ENCODE measurements around the gene ADAM19. TPM values are rescaled to one million over a fixed set of nuclear protein-coding genes. Genes with fewer than 3 reads are reported as not detected.

The ADAM19 gene
- polyA plus RNA-seq, 10 donors = 15.4 to 27.2 (median 20.0) TPM

DNA sequence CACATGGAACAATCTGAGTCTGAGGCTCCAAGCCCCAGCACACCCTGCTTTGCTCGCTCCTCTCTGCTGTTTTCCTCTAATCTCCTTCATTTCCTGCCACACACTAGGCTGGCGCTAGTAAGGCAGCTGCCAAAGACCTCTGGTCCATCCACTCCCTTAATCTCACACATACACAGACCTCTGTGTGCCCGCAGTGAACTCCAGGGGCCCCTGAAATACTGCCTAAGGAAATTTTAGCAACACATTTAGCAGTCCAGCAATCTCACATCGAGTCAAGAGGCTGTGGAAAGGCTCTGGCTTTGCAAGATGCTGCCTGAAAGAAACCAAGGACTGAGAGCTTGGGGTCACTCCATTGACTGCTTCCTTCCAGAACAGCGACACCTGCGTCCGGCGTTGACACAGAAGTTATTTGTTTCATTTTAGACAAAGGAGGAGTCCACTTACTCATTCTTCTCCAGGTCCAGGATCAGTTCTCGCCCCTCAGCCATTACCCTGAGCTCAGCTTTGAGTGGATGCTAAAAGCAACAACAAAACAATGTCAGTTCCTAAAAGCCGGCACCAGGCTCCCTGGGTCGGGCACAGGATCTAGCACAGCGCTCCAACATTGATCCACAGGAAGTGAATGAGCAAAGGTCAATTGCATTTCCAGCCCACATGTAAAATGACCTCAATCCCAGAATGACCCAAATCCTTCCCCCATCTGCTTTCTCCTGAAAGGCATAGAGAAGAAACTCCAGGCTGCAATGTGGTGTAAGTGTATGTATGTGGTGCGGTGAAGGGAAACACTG, 11.5 kb downstream of the ADAM19 start:
- peak in 1 of 3 donors; percentile 60 for DNase-seq

DNA sequence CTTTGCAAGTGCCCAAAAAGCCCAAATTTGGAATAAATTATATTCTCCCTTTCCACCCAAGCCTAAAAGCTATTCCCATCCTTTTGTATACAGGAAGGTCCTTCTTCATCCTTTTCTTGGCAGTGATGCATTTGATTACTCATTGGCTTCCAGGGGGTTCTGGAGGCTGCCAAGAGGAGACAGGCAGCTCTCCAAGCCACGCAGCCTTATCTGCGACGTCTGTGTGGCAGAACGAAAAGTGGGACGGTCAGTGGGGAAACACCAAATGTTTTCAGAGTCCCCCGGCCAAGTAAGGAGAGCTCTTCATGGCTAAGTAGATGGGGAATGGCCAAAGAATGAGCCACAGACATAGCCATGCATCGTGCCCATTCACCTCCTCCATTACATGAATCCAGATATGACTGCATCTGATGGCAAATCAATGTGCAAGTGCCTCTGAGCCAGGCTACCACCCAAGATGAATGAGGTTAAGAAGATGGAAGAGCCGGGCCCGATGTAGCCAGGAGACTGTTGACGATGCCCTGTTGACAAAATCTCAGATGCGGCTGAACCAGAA, 12.1 kb downstream of the ADAM19 start:
- peak in 2 of 3 donors; percentile 59 to 85 for DNase-seq

DNA sequence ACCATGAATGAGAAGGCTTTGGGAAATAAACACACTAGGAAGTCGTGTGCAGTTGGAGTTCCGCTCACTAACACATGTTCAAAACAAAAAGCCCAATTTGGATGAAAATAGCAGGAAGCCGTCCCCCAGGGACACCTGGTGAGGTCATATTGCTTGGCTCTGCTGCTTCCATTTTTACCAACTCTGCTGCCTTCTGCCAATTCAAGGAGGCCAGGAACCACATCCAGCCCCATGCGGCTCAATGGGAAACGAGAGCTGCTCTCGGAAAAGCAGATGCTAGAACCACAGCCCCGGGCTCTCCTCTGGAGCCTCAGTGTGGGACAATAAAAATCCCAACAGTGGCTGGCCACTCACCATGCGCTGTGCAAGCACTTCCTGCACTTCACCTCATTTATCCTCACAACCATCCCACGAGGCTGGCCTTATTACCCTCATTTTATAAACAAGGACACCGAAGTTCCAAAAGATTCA, 13.4 kb downstream of the ADAM19 start:
- DNase-seq = peak in 2 of 3 donors; percentile 77 to 88

DNA sequence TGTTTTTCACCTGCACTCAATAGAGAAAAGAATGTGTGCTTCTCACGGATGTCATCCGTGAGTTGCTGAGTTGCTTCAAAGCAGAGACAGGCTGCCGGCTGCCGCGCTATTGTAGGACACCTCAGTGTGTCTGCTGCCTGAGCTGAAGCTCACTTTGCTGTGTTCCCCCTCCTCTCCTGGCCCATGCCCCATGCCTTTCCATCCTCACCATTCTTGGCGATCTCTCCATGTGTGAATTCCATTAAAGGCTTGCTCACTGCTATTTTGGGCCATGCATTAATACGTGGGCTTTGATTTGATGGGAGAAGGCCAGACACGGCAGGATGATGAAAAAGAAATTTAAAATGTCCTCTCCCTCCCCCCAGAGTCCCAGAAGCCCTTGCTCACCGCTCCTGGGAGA, 14.5 kb downstream of the ADAM19 start:
- no peak for DNase-seq

DNA sequence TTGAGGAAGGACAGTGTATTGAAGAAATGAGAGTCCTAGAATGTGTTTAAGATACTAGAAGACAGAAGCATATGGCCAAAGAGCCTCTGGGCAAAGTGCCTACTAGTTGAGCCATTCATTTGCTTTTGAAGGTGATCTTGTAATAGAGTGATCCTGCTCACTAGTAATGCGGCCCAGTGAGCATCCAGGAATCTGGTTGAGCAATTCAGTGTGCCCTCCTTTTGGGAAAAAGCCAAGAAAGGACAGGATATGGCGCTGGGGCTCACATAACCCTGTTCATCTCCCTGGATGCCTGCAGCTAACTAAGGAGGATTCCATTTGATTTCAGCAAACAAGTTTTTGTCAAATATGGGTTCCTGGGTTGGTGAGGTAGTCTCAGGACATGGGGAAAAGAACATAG, 16.3 kb downstream of the ADAM19 start:
- DNase-seq = no peak

DNA sequence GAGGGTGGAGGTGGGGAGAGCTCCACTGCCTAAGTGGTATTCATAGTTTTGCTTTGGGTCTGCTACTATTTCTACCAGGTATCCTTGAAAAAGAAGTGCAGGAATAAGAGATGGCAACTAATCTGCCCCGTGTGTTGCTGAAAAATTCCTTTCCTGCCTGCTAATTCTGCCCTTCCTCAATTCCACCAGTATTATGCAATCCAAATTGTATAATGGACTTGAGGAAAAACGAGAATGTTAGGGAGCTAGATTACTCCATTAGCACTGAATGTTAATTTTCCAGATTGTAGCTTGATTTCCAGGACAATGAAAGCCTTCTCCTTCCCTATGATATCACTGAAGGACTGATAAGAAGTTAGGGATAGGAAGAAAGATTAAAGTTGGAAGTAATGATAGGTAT, 16.9 kb downstream of the ADAM19 start:
- no peak for DNase-seq

DNA sequence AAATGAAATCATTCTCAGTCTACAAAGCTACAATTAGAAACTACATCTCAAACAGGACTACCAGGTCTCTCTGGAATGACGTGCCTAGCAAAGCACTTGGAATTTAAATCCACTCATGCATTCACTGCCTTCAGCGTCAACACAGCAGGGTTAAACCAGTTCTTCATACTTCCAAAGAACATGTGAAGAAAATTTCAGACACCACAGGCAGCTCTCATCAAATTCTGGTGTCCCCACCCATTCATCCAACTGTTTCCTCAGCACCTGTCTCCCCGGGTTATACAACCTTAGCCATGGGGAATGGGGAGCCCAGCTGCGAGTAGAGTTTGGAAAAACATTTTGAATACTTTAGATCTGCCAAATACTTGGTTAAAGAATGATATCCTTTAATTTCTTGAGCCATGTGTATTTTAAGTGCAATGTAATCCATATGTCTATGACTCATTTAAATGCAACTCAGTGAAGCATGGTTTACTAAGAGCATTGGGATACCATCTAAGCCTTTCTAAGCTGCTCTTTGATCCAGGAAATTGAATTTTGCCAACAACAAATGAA, 17.5 kb downstream of the ADAM19 start:
- peak in 2 of 3 donors; percentile 47 to 73 for DNase-seq

DNA sequence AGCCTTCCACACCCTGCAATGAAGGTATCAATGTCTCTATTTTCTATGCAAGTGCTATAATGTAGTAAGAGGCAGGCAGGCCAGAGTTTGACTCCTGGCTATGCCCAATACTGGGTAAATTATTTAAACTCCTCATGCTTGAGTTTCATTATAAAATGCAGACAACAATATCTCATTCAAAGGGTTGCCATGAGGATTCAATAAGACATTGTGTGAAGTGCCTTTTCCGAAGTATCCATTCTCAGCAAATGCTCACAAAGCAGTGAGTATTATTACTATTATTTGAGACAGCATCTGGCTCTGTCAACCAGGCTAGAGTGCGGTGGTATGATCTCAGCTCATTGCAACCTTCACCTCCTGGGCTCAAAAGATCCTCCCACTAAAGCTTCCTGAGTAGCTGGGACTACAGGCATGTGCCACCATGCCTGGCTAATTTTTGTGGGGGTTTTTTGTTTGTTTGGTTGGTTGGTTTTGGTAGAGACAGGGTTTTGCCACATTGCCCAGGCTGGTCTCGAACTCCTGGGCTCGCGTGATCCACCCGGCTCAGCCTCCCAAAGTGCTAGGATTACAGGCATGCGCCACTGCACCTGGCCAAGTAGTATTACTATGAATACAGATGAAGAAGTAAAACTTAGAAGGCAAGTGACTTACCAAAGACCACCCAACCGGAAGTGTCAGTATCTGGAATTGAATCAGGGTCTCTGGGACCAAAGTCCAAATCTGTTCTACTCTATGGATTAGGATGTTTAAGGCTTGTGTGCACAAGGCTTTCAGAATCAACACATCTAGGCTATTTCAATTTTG, 18.8 kb downstream of the ADAM19 start:
- DNase-seq = no peak

DNA sequence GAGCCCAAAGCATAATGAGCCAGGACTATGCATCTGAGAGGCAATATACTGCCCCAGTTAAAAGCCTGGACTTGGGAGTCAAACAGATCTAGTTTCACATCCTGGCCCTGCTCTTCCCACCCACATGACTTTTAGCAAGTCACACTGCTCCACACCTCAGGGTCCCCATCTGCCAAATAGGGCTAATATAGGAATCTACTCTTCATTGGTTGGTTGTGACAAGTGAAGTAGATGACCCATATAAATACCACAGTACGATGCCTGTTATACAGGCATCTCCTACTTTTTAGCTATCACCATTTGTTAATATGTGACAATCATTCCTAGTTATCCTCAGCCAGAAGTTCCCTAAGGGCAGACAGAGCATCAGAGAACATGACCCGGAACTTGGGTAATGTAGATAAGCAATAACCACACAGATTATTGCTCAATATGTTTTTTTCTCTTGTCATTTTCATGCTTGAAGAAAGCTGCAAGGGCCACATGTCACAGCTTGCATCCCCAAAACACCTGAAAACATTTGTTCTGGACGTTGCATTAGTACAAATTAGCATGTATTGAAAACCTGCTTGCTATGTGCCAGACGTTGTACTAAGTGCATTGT, 20.4 kb downstream of the ADAM19 start:
- DNase-seq = no peak

DNA sequence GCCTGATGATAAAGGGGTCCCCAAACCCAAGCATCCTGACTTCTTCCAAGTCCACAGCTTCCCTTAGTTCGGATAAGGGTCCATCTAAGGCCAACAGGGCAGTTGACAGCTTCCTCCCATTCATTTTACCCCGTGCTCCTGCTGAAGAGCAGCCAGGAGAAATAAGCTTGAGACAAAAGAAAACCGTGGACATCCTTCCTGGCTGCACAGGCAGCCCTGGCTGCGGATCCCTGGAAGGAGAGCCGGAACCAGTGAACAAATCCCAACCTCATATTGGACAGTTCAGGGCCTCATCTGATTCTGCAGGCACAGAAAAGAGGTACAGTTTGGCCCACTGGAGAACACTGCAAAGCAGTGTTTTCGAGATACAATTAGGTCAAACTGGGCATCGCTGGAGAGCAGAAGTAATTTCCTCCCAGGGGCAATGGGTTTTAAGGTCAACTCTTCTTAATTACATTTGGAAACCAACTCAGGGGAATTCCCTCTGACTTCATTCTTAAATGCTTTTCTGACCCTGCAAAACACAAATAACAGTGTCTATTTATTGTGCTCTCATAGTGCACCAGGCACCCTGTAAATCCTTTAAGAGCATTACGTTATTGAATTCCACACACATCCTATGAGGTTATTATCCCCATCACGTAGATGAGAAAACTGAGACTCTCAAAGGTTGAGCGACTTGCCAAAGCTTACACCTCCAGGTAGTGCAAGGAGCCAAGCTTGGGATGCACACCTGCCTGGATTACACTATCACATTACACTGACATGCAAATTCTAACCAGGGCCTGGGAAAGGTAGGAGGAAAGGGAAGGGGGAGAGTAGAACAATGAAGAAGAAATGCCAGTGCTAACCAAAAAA, 21.2 kb downstream of the ADAM19 start:
- peak in 1 of 3 donors; percentile 75 for DNase-seq

DNA sequence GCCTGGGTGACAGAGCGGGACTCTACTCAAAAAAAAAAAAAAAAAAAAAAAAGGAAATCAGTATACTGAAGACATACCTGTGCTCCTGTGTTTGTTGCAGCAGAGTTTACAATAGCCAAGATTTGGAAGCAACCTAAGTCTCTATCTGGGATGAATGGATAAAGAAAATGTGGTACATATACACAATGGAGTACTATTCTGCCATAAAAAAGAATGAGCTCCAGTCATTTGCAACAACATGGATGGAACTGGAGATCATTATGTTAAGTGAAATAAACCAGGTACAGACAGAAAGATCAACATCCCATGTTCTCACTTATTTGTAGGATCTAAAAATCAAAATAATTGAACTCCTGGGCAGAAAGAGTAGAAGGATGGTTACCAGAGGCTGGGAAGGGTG, 22.9 kb downstream of the ADAM19 start:
- DNase-seq = no peak

DNA sequence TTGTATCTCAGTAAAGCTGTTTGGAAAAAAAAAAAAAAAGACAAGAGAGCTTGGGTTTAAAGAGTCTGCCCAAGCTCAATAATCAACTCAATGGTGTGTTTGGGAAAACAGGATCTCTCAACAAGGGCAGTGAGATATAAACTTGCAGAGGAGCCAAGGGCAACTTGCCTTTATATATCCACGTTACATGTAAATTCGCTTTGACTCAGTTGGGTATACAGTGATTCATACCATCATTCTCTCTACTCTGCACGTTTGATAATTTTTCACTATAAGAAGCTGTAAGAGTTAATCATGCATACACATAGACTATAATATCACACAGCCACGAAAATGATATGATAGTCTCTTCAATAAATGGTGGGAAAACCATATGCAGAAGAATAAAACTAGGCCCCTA, 24.9 kb downstream of the ADAM19 start:
- DNase-seq = no peak

DNA sequence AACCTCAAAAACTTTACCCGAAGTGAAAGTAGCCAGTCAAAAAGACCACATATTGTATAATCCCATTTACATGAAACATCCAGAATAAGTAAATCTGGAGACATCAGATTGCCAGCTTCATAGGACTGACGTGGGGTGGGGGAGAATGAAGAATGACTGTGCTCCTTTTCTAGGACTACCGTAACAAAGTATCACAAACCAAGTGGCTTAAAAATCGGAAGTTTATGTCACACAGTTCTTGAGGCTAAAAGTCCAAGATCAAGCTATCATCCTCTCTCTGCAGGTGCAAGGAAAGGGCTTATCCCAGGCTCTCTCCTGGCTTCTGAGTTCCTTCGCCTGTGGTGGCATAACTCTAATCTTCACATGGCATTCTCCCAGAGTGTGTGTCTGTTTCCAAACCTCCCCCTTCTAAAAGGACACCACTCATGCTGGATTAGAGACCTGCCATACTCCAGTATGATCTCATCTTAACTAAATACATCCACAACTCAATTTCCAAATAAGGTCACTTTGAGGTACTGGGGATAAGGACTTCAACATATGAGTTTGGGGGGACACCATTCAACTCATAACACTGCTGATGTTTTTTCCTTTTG, 25.5 kb downstream of the ADAM19 start:
- DNase-seq = no peak

DNA sequence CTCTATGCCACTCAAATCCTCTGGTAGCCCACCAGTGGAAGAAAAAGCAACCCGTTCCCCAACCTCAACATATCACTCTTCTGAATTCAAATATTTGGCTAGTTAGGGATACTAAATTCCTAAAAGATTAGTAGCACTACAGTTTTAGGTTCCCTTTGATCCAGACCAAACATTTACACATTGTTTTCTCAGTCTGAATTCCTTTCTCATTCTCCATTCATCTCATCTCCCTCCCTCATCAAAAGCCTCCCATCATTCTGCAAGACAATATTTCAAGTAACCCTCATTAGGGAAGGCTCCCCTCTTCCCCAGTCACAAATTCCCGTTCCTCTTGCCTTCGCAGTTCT, 26.3 kb downstream of the ADAM19 start:
- no peak for DNase-seq

DNA sequence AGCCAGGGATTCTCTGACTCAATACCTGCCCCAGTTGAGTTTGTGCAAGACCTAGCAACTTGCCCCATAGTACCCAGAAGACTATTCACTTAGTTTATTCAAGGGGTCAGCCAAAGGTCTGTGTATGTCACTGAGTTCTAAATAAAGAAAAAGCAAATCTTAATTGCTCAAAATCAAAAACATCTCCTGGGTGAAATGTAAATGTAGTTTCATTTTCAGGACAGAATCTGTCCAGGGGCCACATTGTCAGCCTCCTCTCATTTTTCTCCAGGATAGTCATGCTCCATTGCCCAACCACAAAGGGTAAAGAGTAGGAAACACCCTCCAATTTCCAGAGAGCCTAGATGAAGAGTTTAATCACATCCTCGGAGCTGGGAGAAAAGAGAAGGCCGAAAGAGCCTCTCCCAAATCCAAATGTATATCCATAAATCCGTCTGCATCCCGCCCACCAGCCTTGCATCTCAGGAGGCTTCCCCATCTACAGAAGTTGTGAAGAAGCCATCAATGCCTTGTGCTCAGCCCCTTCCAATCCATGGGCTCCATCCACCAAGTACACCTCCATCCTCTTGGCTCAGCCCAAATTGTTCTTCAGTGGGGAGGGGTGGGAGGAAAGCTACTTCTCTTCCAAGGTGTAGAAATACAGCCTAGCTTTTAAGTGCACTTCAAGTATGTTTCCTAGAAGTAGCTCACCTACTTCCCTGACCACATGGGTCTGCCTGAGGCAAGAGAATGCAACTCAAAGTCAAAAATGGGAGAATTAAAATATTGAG, 26.9 kb downstream of the ADAM19 start:
- peak in 1 of 3 donors; percentile 78 for DNase-seq

DNA sequence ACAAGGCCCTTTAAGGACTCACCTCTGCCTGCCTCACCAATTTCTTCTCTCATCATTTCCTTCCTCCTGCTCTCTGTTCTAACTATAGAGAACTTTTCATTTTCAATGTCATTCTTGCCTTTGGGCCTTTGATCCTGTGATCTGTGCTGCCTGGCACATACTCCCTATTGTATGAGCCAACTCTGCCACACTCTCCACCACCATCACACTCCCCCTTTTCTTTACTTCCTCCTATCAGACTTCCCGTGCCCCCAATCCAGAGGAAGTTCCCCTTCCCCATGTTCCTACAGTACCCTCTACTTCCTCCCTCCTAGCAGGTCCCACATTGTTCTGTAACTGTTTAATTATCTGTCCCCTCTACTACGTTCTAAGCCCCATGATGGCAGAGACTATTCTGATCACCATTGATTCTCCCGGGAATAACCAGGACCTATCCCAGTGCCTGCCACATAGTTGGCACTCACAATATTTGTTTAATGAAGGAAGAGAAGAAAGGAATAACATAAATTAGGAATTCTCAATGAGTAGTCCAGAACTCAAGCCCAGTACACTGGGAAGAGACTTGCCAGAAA, 27.5 kb downstream of the ADAM19 start:
- DNase-seq = no peak

DNA sequence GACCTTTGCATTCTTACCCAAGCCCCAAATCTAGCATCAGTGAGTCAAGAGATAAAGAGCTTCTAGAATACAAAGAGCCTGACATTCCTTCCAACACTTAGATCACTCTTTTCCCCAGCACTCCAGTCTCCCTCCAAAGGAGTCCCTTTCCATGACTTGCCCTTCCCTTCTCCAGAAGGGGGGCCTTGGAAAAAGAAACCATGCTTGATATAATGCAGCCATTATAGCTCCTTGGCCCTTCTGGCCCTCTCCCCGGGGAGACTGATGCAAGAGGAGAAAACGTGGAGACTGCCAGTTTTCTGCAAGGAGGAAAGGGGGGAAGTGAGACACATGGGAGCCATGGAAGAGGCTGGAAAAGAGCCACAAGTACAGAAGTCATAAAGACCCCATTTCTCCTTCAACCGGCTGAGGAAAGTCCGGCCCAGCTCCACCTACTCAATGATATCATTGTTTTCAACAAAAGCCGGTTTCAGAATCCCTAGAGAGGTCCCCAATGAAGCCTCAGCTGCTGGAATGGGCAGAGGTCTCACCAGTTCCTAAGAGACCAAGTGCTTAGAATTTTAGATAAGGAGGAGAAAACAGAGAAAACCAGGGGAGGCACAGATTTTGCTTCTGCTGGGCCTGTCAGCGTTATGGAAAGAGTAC, 29.0 kb downstream of the ADAM19 start:
- peak in 2 of 3 donors; percentile 55 to 82 for DNase-seq

DNA sequence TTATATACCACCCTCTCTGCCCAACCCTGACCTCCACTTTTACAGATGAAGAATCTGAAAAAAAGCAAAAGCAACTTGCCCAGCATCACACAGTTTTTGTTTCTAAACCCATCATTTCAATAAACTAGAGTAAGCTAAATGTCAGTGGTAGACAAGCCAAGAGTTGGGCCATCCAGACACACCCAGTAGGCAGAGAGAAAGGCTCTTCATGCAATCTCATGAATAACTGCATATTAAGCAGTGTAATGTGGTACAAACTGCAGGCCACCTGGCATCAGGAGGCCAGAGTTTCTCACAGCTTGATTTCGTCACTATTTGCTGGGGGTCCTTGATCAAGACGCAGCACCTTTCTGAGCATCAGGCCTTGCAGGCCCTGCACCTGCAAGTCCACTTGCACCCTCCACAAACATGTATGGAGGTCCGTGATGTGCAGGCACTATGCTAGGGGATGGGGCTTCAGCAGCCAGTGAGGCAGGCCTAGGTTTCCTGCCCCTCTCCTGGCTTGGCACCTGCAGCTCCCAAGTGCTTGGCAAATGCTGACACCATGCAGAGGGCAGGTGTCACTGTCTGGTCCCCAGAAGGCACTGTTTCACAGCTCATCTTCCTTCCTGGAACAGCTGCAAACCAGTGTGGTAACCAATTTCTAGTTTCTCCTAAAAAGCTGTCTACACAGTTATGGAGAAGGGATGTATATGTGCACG, 29.8 kb downstream of the ADAM19 start:
- no peak for DNase-seq
